Thymus (tissue), 2 donors: ENCODE results near the gene APPBP2. TPM values are rescaled to one million over a fixed set of nuclear protein-coding genes. Genes with fewer than 3 reads are reported as not detected.

ENCODE experiments used
- polyA plus RNA-seq: library from polyadenylated mRNA; stranded (reverse); fragments of 200-250 nt; gene quantifications from one replicate; pipeline ENCODE4 v1.2.3, GENCODE V29; 2013
- total RNA-seq: library from RNA; stranded (reverse); fragments of 120-200 nt; gene quantifications from one replicate; pipeline ENCODE4 v1.2.4, GENCODE V29; 2013
- donor health status: healthy.

Gene APPBP2
- total and polyA plus RNA-seq, 2 donors = 11.4 to 17.8 TPM

Other genes with a start within 250 kb of the APPBP2 start
- gene USP32, start 134.1 kb downstream of the APPBP2 start, total RNA-seq = 26.4 TPM
- 10.0 TPM for gene USP32, start 134.1 kb downstream of the APPBP2 start, polyA plus RNA-seq
- gene CHCT1, start 103.8 kb downstream of the APPBP2 start, total RNA-seq = 0.09 TPM
- gene CHCT1, start 103.8 kb downstream of the APPBP2 start, polyA plus RNA-seq = 0.05 TPM
- gene PPM1D, start 74.0 kb upstream of the APPBP2 start, total RNA-seq = 10.9 TPM
- 6.5 TPM for gene PPM1D, start 74.0 kb upstream of the APPBP2 start, polyA plus RNA-seq
- gene BCAS3, start 151.6 kb upstream of the APPBP2 start, total RNA-seq = 12.4 TPM
- gene BCAS3, start 151.6 kb upstream of the APPBP2 start, polyA plus RNA-seq = 6.9 TPM